Inferior parietal cortex (tissue), 1 donor: ENCODE data around the gene MAP3K9.

Source experiments
- DNase-seq: peaks from one replicate; pipeline ENCODE4 v3.0.0-alpha.2; 2016; ENCODE audit errors: extremely low spot score

The MAP3K9 gene

GRCh38 chr14:70821584-70822529, 12.5 kb upstream of the MAP3K9 start:
- DNase-seq = no peak

DNA sequence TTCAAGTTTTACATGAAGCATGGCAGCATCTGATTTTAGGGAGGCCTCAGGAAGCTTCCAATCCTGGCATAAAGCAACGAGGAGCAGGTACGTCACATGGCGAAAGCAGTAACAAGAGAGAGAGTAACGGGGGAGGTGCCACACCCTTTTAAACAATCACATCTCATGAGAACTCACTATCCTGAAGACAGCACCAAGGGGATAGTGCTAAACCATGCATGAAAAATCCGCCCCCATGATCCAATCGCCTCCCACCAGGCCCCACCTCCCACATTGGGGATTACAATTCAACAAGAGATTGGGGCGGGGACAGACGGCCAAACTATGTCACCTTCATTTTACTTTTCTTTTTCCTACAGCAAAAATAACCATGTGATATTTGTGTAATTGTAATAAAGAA, 7.2 kb upstream of the MAP3K9 start:
- no peak for DNase-seq

DNA sequence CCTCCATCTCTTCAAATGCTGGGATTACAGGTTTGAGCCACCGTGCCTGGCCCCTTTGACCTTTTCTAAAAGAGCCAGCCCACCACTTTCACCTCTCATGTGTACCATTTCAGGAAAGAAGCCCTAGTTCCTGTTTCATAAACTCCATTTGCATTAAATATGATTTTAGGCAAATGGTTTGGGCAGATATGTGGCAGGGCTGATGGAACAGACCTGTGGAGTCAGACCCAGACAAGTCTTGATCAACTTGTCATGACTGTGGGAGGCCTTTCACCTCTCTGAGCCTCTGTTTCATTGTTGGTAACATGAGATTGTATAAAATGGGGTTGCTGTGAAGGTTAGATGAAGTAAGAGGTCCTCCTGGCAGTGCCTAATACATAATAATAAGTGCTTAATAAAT, 5.2 kb upstream of the MAP3K9 start:
- DNase-seq = no peak

GRCh38 chr14:70812124-70812818, 3.0 kb upstream of the MAP3K9 start:
- DNase-seq = no peak

DNA sequence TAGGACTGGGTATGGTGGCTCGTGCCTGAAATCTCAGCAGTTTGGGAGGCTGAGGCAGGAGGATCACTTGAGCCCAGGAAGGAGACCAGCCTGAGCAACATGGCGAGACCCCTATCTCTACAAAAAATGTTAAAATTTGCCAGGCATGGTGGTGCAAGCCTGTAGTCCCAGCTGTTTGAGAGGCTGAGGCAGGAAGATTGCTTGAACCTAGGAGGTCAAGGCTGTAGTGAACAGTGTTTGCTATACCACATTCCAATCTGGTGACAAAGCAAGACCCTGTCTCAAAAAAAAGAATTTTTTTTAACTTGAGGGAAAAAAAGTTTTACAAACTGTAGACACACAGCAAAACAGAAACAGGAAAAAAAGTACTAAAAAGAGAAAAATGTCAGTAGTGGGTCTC, 2.3 kb upstream of the MAP3K9 start:
- no peak for DNase-seq

DNA sequence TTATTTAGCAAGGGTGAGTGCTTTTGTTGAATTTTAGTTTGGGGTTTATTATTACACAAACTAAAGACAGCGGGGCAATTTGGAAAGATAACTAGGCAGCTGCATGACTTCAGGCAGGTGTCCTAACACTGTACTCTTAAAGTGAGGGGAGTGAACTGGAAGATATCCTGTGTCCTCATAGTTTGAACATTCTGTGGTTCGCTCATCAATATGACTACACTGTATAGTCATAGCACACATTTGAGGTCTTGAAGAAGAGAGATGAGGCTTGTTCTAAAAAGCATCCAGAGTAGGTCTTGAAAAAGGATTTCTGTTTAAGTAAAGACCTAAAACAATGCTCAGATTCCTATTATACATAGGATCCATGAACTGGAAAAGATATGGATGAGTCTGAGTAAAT, 1.7 kb upstream of the MAP3K9 start:
- DNase-seq = no peak

- DNase-seq = no peak
These were observed 1.3 kb upstream of the MAP3K9 start for GRCh38 chr14:70810621-70811020.

- DNase-seq = no peak
These were observed 693 bp downstream of the MAP3K9 start for GRCh38 chr14:70808416-70809224.

DNA sequence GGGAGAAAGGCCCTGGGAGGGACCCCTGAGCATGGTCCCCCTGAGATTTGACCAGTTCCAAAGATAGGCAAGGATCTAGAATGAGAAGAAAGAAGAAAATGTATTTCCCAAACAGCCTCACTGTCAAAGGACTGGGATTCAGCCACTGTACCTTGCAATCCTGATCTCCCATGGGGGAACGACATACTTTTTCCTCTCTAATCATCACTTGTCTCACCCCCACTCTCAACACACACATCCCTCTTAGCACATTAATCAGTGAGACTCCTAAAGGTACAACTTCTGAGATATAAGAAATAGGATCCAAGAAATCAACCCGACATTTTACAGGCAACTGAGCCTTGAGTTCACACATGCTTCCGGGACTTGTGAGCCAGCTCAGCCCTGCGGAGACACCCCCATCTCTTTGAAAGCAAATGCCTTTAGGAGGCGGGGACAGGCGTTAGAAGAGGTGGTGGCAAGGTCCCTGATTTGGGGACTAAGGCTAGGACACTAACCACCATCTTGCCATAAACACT, 1.4 kb downstream of the MAP3K9 start:
- no peak for DNase-seq

GRCh38 chr14:70804556-70805162, 4.7 kb downstream of the MAP3K9 start:
- DNase-seq = no peak

DNA sequence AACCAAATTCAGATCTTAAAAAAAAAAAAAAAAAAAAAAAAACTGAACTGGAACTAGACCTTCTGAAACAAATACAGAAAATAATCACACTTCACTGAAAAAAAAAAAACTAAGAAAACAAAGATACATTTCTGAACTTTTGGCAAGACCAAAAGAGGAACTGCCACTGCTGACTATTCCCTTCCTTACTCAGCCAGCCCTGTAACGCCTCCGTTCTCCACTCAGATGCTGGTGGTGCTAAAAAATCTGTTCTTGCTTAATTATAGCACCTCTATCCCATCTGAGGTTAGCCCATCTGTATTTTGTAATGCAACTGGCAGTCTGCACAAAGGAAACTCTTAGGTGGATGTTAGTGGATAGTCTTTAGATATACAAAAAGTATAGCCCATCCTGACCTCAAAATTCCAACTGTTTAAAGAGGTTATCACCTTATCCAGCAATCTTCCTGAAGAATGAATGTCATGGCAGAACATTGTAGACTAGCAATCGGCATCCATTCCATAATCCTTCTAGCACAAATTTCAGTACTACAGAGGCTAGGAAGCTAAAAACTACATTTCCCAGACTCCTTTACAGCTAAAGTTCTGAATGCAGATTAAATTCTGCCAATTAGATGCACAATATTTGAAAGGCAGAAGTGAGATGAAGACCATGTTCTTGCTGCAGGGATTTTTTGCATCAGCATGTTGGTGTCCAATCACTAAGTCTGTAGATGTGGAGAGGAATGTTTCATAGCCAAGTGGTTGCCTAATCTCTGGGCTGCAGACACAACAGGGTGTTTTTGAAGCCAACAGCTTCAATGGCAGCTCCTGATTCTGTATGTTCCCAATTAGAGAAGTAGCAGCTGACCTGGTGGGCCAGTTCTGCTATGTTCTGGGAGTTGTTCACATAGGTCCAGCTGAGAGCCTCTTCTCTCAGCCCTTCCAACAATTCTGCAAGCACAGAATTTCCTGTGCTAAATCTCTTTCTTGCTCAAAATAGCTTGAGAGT, 5.7 kb downstream of the MAP3K9 start:
- no peak for DNase-seq

GRCh38 chr14:70802379-70802778, 6.9 kb downstream of the MAP3K9 start:
- DNase-seq = no peak

DNA sequence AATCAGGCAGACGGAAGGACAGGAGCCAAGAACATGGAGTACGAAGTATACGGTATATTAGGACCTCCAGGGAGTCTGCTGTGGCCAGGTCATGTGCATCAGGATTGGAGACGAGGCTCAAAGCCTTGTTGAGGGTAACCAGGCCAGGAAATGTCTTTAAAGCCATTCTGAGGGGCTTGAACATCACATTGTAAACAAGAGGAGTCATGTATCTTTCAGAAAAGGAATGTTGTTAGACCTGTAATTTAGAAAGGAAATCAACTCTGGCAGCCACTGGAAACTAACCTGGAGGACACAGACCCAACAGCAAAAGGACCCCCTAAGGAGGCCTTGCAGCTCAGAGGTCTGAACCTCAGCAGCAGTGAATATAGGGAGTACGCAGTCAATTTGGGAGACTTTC, 7.5 kb downstream of the MAP3K9 start:
- no peak for DNase-seq

DNA sequence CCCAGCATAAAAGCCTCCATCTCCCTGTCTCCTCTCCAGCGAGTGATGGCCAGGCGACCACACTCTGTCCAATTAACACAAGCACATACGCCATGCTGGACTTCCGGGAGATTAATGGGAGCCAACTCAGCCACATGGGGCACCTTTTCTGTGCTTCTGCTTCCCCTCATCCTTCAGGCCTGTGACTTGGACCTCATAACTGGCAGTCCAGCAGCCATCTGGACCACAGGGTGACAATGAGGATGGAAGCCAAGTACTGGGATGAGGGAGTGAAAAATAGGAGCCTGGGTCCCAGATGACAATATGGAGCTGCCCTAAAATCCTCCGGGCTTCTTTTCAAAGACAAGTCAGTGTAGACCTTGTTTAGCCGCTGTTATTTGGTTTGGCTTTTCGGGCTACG, 12.8 kb downstream of the MAP3K9 start:
- no peak for DNase-seq

DNA sequence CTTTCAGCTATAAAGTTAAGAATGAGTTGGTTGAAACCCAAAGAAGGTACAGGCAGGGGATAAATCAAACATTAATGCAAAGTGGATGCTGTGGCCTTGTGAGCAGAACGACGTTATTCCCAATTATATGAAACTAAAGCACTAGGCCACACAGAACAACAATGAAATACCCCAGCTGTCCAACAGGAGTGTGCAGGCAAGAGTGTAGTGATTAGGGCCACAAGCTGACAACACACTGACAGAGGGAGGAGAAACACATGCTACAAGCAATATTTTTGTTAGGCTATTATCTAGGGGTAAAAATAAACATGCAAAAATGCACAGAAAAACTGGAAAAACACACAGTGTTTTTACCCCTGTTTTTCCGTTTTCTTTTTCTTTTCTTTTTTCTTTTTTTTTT, 15.0 kb downstream of the MAP3K9 start:
- DNase-seq = no peak

GRCh38 chr14:70793637-70794036, 15.7 kb downstream of the MAP3K9 start:
- DNase-seq = no peak

DNA sequence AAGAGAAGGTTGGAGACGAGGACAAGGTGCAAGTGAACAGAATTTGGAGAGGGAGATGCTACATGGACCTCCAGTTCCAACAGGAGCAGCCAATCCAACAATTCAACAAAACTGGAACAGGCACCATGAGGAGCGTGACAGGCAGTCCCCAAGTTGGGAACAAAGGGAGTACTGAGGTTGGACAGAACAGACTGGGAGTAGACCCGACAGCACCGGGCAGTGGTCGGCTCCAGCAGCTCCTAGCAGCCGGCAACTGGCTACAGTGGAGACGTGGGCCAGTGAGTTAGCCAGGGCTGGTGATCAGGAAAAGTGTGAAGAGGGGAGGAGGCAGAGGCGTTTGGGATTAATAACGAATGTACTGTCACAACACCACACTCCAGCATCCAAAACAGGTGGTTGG, 16.4 kb downstream of the MAP3K9 start:
- DNase-seq = no peak

GRCh38 chr14:70791971-70792370, 17.3 kb downstream of the MAP3K9 start:
- no peak for DNase-seq

- no peak for DNase-seq
These were observed 19.4 kb downstream of the MAP3K9 start for GRCh38 chr14:70789961-70790360.

DNA sequence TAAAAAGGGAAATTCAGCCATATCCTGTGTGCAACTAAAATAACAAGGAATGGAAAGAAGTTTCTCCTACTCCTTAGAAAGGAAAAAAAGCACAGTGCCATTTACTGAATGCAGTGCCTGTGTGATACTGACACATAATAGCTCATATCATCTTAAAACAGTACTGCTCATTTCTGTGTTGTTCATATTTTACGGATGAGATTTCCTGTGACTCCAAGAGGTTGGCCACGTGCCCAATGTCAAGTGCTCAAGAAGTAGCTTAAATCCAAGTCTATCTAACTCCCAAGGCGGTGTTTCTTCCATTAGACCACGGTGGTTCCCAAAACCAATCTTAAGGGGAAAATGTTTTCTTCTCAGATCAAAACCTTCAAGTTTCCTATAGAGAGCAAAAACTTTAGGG, 20.0 kb downstream of the MAP3K9 start:
- no peak for DNase-seq
